CD14-positive monocyte (primary cell): Measurements from ENCODE around the gene ARHGEF3. TPM values are rescaled to one million over a fixed set of nuclear protein-coding genes. Genes with fewer than 3 reads are reported as not detected.

ENCODE experiments used
- DNase-seq, 3 donors: peaks; one replicate each; pipeline ENCODE4 v3.0.0-alpha.2; 2011 to 2022
- H2AFZ ChIP-seq: 2 replicates; pipeline ENCODE4 v1.6.0; 2012; ENCODE audit warnings: mild to moderate bottlenecking, low read depth, low read length, inconsistent platforms; ENCODE audit not compliant: insufficient read depth, poor library complexity, severe bottlenecking
- H3K27ac ChIP-seq, 2 donors: 1 replicate in 1 of 2; 2 replicates in 1 of 2; pipeline ENCODE4 v1.5.1; 2012 to 2013; ENCODE audit warnings: low read length in 2 of 2, control low read depth in 1 of 2, inconsistent platforms in 1 of 2, low read depth in 1 of 2, mild to moderate bottlenecking in 1 of 2
- H3K27me3 ChIP-seq, 2 donors: one replicate each; pipeline versions ENCODE4 v1.6.0 to v1.6.1; 2011 to 2013; ENCODE audit warnings: low read length in 2 of 2; ENCODE audit not compliant: control insufficient read depth in 2 of 2, insufficient read depth in 2 of 2
- H3K36me3 ChIP-seq, 2 donors: replicated peaks in 1 of 2; 1 replicate in 1 of 2; 2 replicates in 1 of 2; pipeline versions ENCODE4 v1.5.1 to v1.6.1; 2012 to 2013; ENCODE audit warnings: low read length in 2 of 2, control low read depth in 1 of 2, inconsistent platforms in 1 of 2, mild to moderate bottlenecking in 1 of 2; ENCODE audit not compliant: insufficient read depth in 2 of 2, control insufficient read depth in 1 of 2
- H3K4me1 ChIP-seq, 2 donors: 1 replicate in 1 of 2; 2 replicates in 1 of 2; pipeline versions ENCODE4 v1.5.1 to v1.6.1; 2012 to 2013; ENCODE audit warnings: low read length in 2 of 2, control low read depth in 1 of 2, inconsistent platforms in 1 of 2, mild to moderate bottlenecking in 1 of 2, moderate library complexity in 1 of 2; ENCODE audit not compliant: insufficient read depth in 2 of 2, control insufficient read depth in 1 of 2
- H3K4me2 ChIP-seq: replicated peaks from 2 replicates; pipeline ENCODE3; 2012; ENCODE audit warnings: low read length, moderate library complexity, mild to moderate bottlenecking; ENCODE audit not compliant: poor library complexity, severe bottlenecking; ENCODE audit errors: extremely low read depth
- H3K4me3 ChIP-seq, 3 experiments: fragments of 200-600 bp in 1 of 3; sonication (generic) in 1 of 3; replicated peaks in 1 of 3; 1 replicate in 2 of 3; 2 replicates in 1 of 3; pipeline ENCODE4 v1.5.1; 2011 to 2013; ENCODE audit warnings: low read length in 3 of 3, mild to moderate bottlenecking in 3 of 3, control low read depth in 2 of 3, low read depth in 2 of 3, inconsistent platforms in 1 of 3, moderate library complexity in 1 of 3
- H3K79me2 ChIP-seq: 2 replicates; pipeline ENCODE4 v1.6.0; 2012; ENCODE audit warnings: mild to moderate bottlenecking, control low read depth, inconsistent platforms, low read length, moderate library complexity; ENCODE audit not compliant: insufficient read depth
- H3K9ac ChIP-seq: 2 replicates; pipeline ENCODE4 v1.6.0; 2017; ENCODE audit warnings: low read length, mild to moderate bottlenecking; ENCODE audit not compliant: insufficient read depth, poor library complexity, severe bottlenecking
- H3K9me3 ChIP-seq, 2 donors: replicated peaks in 1 of 2; 1 replicate in 1 of 2; 2 replicates in 1 of 2; pipeline versions ENCODE4 v1.5.1 to v1.6.1; 2012 to 2013; ENCODE audit warnings: low read length in 2 of 2, control low read depth in 1 of 2; ENCODE audit not compliant: control insufficient read depth in 1 of 2, insufficient read depth in 1 of 2
- H4K20me1 ChIP-seq: 2 replicates; pipeline ENCODE4 v1.6.0; 2012; ENCODE audit warnings: mild to moderate bottlenecking, low read length, control low read depth, moderate library complexity; ENCODE audit not compliant: insufficient read depth
- H3K27ac Mint-ChIP-seq, 7 donors: one replicate each; pipeline ENCODE4 v1.8.0; 2020; ENCODE audit warnings: mild to moderate bottlenecking in 7 of 7, mixed read lengths in 7 of 7, moderate library complexity in 6 of 7, inconsistent platforms in 2 of 7
- H3K27me3 Mint-ChIP-seq, 3 donors: one replicate each; pipeline ENCODE4 v1.8.0; 2021 to 2022; ENCODE audit warnings: low read depth in 3 of 3, mild to moderate bottlenecking in 3 of 3, mixed read lengths in 3 of 3, moderate library complexity in 3 of 3, inconsistent platforms in 1 of 3
- H3K36me3 Mint-ChIP-seq, 2 donors: one replicate each; pipeline ENCODE4 v1.8.0; 2020; ENCODE audit warnings: mixed read lengths in 2 of 2, inconsistent platforms in 1 of 2, mild to moderate bottlenecking in 1 of 2
- H3K4me1 Mint-ChIP-seq: one replicate; pipeline ENCODE4 v1.8.0; 2020; ENCODE audit warnings: mild to moderate bottlenecking, mixed read lengths
- H3K4me3 Mint-ChIP-seq, 2 donors: one replicate each; pipeline ENCODE4 v1.8.0; 2020; ENCODE audit warnings: mild to moderate bottlenecking in 2 of 2, mixed read lengths in 2 of 2, moderate library complexity in 1 of 2
- H3K9me3 Mint-ChIP-seq, 7 donors: one replicate each; pipeline ENCODE4 v1.8.0; 2020 to 2022; ENCODE audit warnings: mixed read lengths in 7 of 7, mild to moderate bottlenecking in 6 of 7, moderate library complexity in 6 of 7, inconsistent platforms in 2 of 7
- CTCF ChIP-seq: fragments of 200-600 bp; IDR thresholded peaks from one replicate; pipeline ENCODE4 v1.8.0; 2022; ENCODE audit warnings: antibody characterized with exemption, mild to moderate bottlenecking
- WGBS: methylation state at CpG from one replicate; pipeline ENCODE4 v1.1.5; 2013; ENCODE audit warnings: missing lambda C conversion rate; ENCODE audit not compliant: insufficient coverage; 5-methylcytosine and 5-hydroxymethylcytosine counted together
- intact Hi-C, 2 donors: fragments of 100-400 bp; cut with micrococcal nuclease; formaldehyde crosslinking; loops; one replicate each; pipeline versions ENCODE4 v1.15.0 to v1.15.1; 2023
- polyA plus RNA-seq, 3 donors: library from polyadenylated mRNA; depleted of rRNA in 1 of 3; unstranded in 2 of 3; stranded (reverse) in 1 of 3; fragments of 300-500 nt in 2 of 3; fragments of >200 nt in 1 of 3; fragmentation: Illumina TruSeq in 2 of 3; gene quantifications; 1 replicate in 2 of 3; 2 replicates in 1 of 3; pipeline ENCODE4 v1.2.3, GENCODE V29; 2012 to 2021

Gene ARHGEF3
- polyA plus RNA-seq, 3 donors, result 22.6 to 29.5 (median 26.5) TPM

GRCh38 chr3:56830884-56831283 lies 29.1 kb upstream of the ARHGEF3 start:
- H3K4me1 Mint-ChIP-seq, result peaks cover 24% of the 10 kb centered on the region
- Histone ChIP-seq H4K20me1 (no peaks in the 10 kb centered on the region), H3K9ac (no peak overlapping the region), H3K4me3 (no peak overlapping the region), H3K4me1 (peaks cover 18 to 23% of the 10 kb centered on the region in 2 donors), H3K36me3 (no peaks in the 10 kb centered on the region), H2AFZ (no peak overlapping the region), H3K9me3 (no peaks in the 10 kb centered on the region), H3K27ac (no peak overlapping the region), H3K27me3 (peaks cover 2 to 6% of the 10 kb centered on the region in 2 donors), H3K79me2 (no peaks in the 10 kb centered on the region), H3K4me2 (no peak overlapping the region)
- DNase-seq, result no peak
- H3K4me3 Mint-ChIP-seq, result no peak overlapping the region
- H3K36me3 Mint-ChIP-seq, result peaks cover 0 to 11% of the 10 kb centered on the region in 2 donors
- peaks cover 8 to 10% (median 9%) of the 10 kb centered on the region in 3 donors for H3K27me3 Mint-ChIP-seq
- WGBS, result no CpG with 5 or more reads among the region's 2 CpGs
- no peaks in the 10 kb centered on the region for H3K9me3 Mint-ChIP-seq
- no peak overlapping the region for H3K27ac Mint-ChIP-seq
- intact Hi-C loops, result no loop called here
- TF ChIP-seq CTCF, result no peak

GRCh38 chr3:56829533-56829932 lies 27.8 kb upstream of the ARHGEF3 start:
- no peak overlapping the region for H3K27ac ChIP-seq
- H3K9me3 ChIP-seq, result no peaks in the 10 kb centered on the region
- no peaks in the 10 kb centered on the region for H4K20me1 ChIP-seq
- Mint-ChIP-seq H3K9me3 (no peaks in the 10 kb centered on the region), H3K36me3 (peaks cover 0 to 8% of the 10 kb centered on the region in 2 donors), H3K27ac (no peak overlapping the region), H3K4me1 (peaks cover 26% of the 10 kb centered on the region), H3K27me3 (peaks cover 8 to 11% (median 10%) of the 10 kb centered on the region in 3 donors), H3K4me3 (no peak overlapping the region)
- no peak overlapping the region for H3K4me3 ChIP-seq
- no peak for TF ChIP-seq CTCF
- peaks cover 18 to 26% of the 10 kb centered on the region in 2 donors for H3K4me1 ChIP-seq
- WGBS, result no CpG with 5 or more reads among the region's 1 CpG
- intact Hi-C loops, result no loop called here
- H3K79me2 ChIP-seq, result no peaks in the 10 kb centered on the region
- no peak overlapping the region for H3K9ac ChIP-seq
- H2AFZ ChIP-seq, result no peak overlapping the region
- H3K27me3 ChIP-seq, result peaks cover 3 to 10% of the 10 kb centered on the region in 2 donors
- no peak overlapping the region for H3K4me2 ChIP-seq
- no peak for DNase-seq
- no peaks in the 10 kb centered on the region for H3K36me3 ChIP-seq
